ENCODE results near the gene FBXW8.

Gene FBXW8

GRCh38 chr12:117037289-117038022 is 126.7 kb downstream of the FBXW8 start:
- DNase-seq (ENCODE audit: low read depth in 2 of 2): no peak

GRCh38 chr12:117038023-117038680 is 127.4 kb downstream of the FBXW8 start:
- DNase-seq (ENCODE audit: low read depth in 2 of 2): no peak

- DNase-seq (ENCODE audit: low read depth in 2 of 2): no peak
Observed at GRCh38 chr12:117038919-117039318, 128.2 kb downstream of the FBXW8 start.

- DNase-seq (ENCODE audit: low read depth in 2 of 2): no peak
Observed at GRCh38 chr12:117039891-117040309, 129.2 kb downstream of the FBXW8 start.

GRCh38 chr12:117040496-117040895 is 129.7 kb downstream of the FBXW8 start:
- DNase-seq (ENCODE audit: low read depth in 2 of 2): no peak

GRCh38 chr12:117041798-117042170 is 131.0 kb downstream of the FBXW8 start:
- DNase-seq (ENCODE audit: low read depth in 2 of 2): no peak

GRCh38 chr12:117042171-117042842 is 131.6 kb downstream of the FBXW8 start:
- DNase-seq (ENCODE audit: low read depth in 2 of 2): no peak

GRCh38 chr12:117042862-117043261 is 132.1 kb downstream of the FBXW8 start:
- DNase-seq (ENCODE audit: low read depth in 2 of 2): no peak

GRCh38 chr12:117044311-117044710 is 133.6 kb downstream of the FBXW8 start:
- no peak for DNase-seq (ENCODE audit: low read depth in 2 of 2)

GRCh38 chr12:117044790-117045159 is 134.0 kb downstream of the FBXW8 start:
- DNase-seq (ENCODE audit: low read depth in 2 of 2): no peak

- DNase-seq (ENCODE audit: low read depth in 2 of 2): no peak
Observed at GRCh38 chr12:117045160-117046010, 134.6 kb downstream of the FBXW8 start.

GRCh38 chr12:117046011-117046369 is 135.2 kb downstream of the FBXW8 start:
- no peak for DNase-seq (ENCODE audit: low read depth in 2 of 2)

- DNase-seq (ENCODE audit: low read depth in 2 of 2): no peak
Observed at GRCh38 chr12:117046425-117046824, 135.7 kb downstream of the FBXW8 start.

- DNase-seq (ENCODE audit: low read depth in 2 of 2): no peak
Observed at GRCh38 chr12:117046861-117047530, 136.2 kb downstream of the FBXW8 start.

GRCh38 chr12:117047810-117048584 is 137.2 kb downstream of the FBXW8 start:
- no peak for DNase-seq (ENCODE audit: low read depth in 2 of 2)

- DNase-seq (ENCODE audit: low read depth in 2 of 2): no peak
Observed at GRCh38 chr12:117048585-117048904, 137.8 kb downstream of the FBXW8 start.

- DNase-seq (ENCODE audit: low read depth in 2 of 2): no peak
Observed at GRCh38 chr12:117049295-117049694, 138.5 kb downstream of the FBXW8 start.

GRCh38 chr12:117050060-117050459 is 139.3 kb downstream of the FBXW8 start:
- DNase-seq (ENCODE audit: low read depth in 2 of 2): no peak

- no peak for DNase-seq (ENCODE audit: low read depth in 2 of 2)
Observed at GRCh38 chr12:117051380-117051779, 140.6 kb downstream of the FBXW8 start.

- no peak for DNase-seq (ENCODE audit: low read depth in 2 of 2)
Observed at GRCh38 chr12:117052386-117053049, 141.8 kb downstream of the FBXW8 start.
